Measurements from ENCODE around the gene TRIM2.

TRIM2 gene

GRCh38 chr4:153283260-153283659 lies 79.0 kb downstream of the TRIM2 start:
- no peak for DNase-seq

- DNase-seq: no peak
Observed at GRCh38 chr4:153290134-153290533, 85.9 kb downstream of the TRIM2 start.

GRCh38 chr4:153291562-153291961 lies 87.3 kb downstream of the TRIM2 start:
- DNase-seq: no peak

GRCh38 chr4:153292897-153293741 lies 88.9 kb downstream of the TRIM2 start:
- no peak for DNase-seq

GRCh38 chr4:153293742-153294057 lies 89.5 kb downstream of the TRIM2 start:
- DNase-seq: no peak

GRCh38 chr4:153294631-153295030 lies 90.4 kb downstream of the TRIM2 start:
- DNase-seq: no peak

GRCh38 chr4:153295131-153295755 lies 91.0 kb downstream of the TRIM2 start:
- no peak for DNase-seq

GRCh38 chr4:153296040-153296823 lies 92.0 kb downstream of the TRIM2 start:
- no peak for DNase-seq

- no peak for DNase-seq
Observed at GRCh38 chr4:153297116-153297515, 92.9 kb downstream of the TRIM2 start.

GRCh38 chr4:153310793-153311192 lies 106.5 kb downstream of the TRIM2 start:
- no peak for DNase-seq

GRCh38 chr4:153314915-153315314 lies 110.7 kb downstream of the TRIM2 start:
- DNase-seq: no peak

GRCh38 chr4:153318696-153319320 lies 114.6 kb downstream of the TRIM2 start:
- DNase-seq: no peak

GRCh38 chr4:153322791-153323190 lies 118.5 kb downstream of the TRIM2 start:
- no peak for DNase-seq

- no peak for DNase-seq
Observed at GRCh38 chr4:153324046-153324445, 119.8 kb downstream of the TRIM2 start.

- DNase-seq: no peak
Observed at GRCh38 chr4:153325558-153325957, 121.3 kb downstream of the TRIM2 start.

- no peak for DNase-seq
Observed at GRCh38 chr4:153326513-153326912, 122.3 kb downstream of the TRIM2 start.

- DNase-seq: no peak
Observed at GRCh38 chr4:153327247-153327646, 123.0 kb downstream of the TRIM2 start.

- no peak for DNase-seq
Observed at GRCh38 chr4:153332936-153333335, 128.7 kb downstream of the TRIM2 start.

GRCh38 chr4:153333874-153334273 lies 129.6 kb downstream of the TRIM2 start:
- DNase-seq: no peak

GRCh38 chr4:153335665-153336064 lies 131.4 kb downstream of the TRIM2 start:
- no peak for DNase-seq

GRCh38 chr4:153337686-153338085 lies 133.4 kb downstream of the TRIM2 start:
- no peak for DNase-seq

GRCh38 chr4:153341575-153342090 lies 137.4 kb downstream of the TRIM2 start:
- DNase-seq: no peak
